GM21737 (cell line): ENCODE measurements around the gene TMPO.
"Not testable (repeated sequence)": the region's sequence is repeated elsewhere in the genome, so short reads cannot be mapped to it uniquely, and the experiment has no call there.

Source experiments
- ATAC-seq: cut with Tn5 transposase; IDR thresholded peaks from one replicate; pipeline ENCODE4 v1.9.1; 2021; ENCODE audit warnings: mild to moderate bottlenecking, moderate library complexity; ENCODE audit not compliant: unreplicated experiment

The TMPO gene

DNA sequence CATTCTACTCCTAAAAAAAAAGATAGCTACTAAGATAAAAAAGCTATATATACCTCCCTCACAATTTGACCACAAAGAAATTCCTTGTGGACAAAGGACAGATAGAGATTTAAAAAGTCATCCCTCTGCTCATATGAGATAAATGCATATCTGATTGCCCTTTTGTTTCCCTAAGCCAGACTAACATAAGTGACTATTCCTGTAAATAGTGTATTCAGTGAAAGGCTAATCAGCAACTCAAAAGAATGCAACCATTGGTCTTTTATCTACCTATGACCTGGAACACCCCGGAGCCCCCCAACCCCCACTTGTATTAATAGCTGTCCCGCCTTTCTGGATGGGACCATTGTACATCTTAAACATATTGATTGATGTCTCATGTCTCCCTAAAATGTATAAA is 6.3 kb upstream of the TMPO start:
- no peak for ATAC-seq

DNA sequence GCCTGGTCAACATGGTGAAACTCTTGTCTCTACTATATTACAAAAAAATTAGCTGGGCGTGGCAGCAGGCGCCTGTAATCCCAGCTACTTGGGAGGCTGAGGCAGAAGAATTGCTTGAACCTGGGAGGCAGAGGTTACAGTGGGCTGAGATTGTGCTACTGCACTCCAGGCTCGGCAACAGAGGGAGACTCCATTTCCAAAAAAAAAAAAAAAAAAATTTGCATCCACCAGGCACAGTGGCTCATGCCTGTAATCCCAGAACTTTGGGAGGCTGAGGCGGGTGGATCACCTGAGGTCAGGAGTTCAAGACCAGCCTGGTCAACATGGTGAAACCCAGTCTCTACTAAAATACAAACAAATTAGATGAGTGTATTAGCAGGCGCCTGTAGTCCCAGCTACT is 3.6 kb upstream of the TMPO start:
- not testable (repeated sequence) for ATAC-seq

GRCh38 chr12:98513379-98514322 is 1.7 kb upstream of the TMPO start:
- ATAC-seq: no peak

- ATAC-seq: no peak
Observed at GRCh38 chr12:98514982-98515286, 456 bp upstream of the TMPO start.

DNA sequence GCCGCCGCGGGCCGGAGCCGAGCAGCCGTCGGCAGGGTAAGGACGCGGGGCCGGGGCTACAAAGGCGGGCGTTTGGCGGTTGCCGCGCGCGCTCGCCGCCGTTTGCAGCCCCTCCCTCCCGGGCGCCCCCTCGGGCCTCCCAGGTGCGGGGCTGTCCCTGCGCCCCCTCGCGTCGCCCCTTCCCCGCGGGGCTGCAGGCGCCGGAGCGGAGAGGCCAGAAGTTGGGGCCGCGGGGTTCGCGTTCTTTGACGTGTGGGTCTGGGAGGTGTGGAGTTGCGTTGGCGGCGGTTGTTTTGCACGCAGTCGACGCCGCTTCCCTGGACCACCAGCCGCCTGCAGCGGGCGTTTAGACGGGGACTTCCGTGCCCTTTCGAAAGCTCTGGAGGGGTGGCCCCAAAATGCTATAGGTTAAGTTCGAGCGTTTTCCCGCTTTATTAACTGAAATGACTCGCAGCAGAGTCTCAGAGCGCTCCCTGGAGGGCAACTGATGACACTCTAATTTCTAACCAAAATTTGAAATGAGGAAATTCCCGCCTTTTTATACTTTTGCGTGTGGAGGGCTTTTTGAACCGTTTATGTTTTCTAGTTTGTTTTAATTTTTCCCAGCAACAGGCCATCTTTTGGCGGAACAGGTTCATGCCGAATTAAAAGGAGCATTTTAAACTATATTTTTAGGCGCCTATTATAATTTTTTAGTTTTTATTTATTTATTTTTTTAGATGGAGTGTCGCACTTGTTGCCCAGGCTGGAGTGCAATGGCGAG is 902 bp downstream of the TMPO start:
- peak; percentile 57 for ATAC-seq

DNA sequence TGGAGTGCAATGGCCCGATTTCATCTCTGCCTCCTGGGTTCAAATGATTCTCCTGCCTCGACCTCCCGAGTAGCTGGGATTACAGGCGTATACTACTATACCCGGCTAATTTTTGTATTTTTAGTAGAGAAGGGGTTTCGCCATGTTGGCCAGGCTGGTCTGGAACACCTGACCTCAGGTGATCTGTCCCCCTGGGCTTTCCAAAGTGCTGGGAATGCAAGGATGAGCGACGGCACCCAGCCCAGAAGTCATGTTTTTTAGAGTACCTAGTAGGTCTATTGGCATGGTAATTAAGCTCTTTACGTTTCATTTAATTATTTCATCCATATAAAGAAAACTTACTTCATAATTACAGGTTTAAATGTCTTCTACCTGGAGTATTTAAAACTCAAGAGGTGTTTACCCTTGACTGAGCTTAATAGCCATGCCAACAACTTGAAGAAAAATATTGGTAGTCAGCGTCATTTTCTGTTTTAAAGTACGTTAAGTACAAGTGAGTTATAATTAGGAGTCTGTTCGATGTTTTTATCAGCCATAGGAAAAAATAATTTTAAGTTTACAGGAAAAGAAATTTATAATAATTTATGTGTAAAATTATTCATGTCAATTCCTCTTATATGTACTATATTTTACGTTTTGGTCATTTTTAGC is 4.0 kb downstream of the TMPO start:
- no peak for ATAC-seq

DNA sequence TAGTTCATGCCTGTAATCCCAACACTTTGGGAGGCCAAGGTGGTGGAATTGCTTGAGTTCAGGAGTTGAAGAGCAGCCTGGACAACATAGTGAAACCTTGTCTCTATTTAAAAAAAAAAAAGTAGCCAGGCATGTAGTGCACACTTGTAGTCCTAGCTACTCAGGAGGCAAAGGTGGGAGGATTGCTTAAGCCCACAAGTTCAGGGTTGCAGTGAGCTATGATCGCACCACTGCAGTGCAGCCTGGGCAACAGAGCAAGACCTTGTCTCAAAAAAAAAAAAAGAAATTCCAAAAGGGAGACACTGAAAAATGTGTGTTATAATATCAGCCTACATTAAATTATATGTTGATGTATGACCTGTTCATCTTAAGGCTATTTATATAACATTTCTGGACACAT is 14.7 kb downstream of the TMPO start:
- no peak for ATAC-seq

GRCh38 chr12:98532687-98533304 is 17.4 kb downstream of the TMPO start:
- ATAC-seq: no peak

DNA sequence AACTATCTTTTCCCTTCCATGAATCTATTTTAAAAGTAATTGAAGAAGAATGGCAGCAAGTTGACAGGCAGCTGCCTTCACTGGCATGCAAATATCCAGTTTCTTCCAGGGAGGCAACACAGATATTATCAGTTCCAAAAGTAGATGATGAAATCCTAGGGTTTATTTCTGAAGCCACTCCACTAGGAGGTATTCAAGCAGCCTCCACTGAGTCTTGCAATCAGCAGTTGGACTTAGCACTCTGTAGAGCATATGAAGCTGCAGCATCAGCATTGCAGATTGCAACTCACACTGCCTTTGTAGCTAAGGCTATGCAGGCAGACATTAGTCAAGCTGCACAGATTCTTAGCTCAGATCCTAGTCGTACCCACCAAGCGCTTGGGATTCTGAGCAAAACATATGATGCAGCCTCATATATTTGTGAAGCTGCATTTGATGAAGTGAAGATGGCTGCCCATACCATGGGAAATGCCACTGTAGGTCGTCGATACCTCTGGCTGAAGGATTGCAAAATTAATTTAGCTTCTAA is 18.4 kb downstream of the TMPO start:
- ATAC-seq: no peak

DNA sequence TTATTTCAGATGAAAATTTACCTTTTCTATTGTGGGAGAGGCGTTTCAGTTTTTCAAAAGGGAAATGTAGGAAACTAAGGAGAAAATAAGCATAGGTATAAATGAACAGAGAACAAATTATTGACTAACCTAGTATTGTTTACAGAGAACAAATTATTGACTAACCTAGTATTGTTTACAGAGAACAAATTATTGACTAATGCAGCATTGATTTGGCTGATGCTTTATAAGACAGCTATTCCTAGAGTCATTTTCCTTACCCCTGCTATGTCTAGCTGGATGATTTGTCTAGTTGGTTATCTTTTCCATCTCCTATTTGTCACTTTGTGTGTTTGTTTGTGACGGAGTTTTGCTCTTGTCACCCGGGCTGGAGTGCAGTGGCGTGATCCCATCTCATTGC is 22.6 kb downstream of the TMPO start:
- no peak for ATAC-seq

GRCh38 chr12:98543701-98544100 is 28.3 kb downstream of the TMPO start:
- no peak for ATAC-seq

GRCh38 chr12:98544751-98545150 is 29.4 kb downstream of the TMPO start:
- no peak for ATAC-seq

- ATAC-seq: no peak
Observed at GRCh38 chr12:98549371-98550110, 34.2 kb downstream of the TMPO start.

DNA sequence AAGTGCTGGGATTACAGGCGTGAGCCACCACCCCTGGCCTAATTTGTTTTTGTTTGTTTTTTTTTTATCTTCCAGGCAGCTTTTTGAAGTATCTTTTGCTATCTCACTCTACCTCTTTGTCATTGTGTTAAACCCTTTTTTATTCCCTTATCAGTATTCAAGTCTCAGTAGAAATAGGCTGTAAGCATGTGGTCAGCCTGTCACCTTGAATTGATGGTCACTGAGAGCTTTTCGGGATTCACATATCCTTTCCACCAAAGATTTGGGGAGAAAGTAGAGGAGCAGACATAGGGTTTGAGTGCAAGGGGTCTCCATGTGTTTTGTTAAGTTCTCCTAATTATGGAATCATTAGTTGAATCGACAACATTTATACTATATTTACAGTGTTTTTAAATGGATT is 36.4 kb downstream of the TMPO start:
- ATAC-seq: no peak

DNA sequence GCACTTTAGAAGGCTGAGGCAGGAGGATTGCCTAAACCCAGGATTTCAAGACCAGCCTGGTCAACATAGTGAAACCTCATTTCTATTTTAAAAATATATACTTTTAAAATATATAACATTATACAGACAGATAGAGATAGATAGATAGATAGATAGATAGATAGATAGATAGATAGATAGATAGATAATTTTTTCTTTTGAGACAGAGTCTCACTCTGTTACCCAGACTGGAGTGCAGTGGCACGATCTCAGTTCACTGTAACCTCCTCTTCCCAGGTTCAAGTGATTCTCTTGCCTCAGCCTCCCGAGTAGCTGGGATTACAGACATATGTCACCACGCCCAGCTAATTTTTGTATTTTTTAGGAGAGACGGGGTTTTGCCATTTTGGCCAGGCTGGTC is 42.7 kb downstream of the TMPO start:
- ATAC-seq: not testable (repeated sequence)

DNA sequence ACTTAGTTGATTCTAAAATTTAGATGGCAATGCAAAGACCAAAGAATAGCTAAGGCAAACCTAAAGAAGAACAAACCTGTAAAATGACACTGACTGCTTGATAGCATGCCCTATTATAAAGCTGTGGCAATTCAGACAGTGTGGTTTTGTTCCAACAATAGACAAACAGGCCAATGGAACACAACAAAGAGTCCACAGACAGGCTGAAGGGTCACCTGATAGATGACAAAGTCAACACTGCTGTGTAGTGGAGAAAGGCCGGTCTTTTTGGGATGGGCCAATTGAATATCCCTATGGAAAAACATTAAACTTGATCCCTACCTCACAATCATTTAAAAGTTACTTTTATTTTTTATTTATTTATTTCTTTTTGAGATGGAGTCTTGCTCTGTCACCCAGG is 44.3 kb downstream of the TMPO start:
- no peak for ATAC-seq

DNA sequence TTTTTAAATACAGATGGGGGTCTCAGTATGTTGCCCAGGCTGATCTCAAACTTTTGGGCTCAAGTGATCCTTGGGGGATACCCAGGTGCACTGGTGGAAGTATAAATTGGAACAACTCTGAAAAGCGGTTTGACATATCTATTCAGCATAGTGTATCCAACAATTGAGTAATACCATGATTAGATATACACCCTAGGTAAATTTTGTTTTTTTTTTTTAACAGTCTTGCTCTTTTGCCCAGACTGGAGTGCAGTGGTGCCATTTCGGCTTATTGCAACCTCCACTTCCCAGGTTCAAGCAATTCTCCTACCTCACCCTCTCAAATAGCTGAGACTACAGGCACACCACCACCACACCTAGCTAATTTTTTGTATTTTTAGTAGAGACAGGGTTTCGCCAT is 46.5 kb downstream of the TMPO start:
- ATAC-seq: no peak

GRCh38 chr12:98572010-98572409 is 56.6 kb downstream of the TMPO start:
- no peak for ATAC-seq

DNA sequence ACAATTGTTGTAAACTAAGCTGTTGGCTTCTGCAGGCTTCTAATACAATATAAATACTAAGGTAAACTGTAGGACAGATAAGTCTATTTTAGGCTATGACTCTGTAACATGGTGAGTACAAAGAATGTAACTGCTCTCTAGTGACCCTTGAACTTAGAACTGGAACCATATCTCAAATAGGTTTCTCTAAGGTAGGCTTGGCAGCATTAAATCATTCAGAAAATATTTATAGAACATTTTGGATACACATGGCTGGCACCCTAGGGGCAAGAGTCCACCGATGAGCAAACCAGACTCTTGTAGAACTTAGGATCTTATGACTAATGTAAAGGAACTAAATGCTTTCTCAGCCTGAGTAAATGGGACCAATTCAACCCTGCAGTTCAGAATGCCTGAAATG is 58.7 kb downstream of the TMPO start:
- ATAC-seq: no peak

GRCh38 chr12:98575013-98575412 is 59.6 kb downstream of the TMPO start:
- no peak for ATAC-seq
